Mammary epithelial cell (primary cell): ENCODE data around the gene GBP7.

Experiments used
- CTCF ChIP-seq, 2 donors: IDR thresholded peaks in 1 of 2; conservative IDR thresholded peaks in 1 of 2; 2 replicates each; pipeline ENCODE4 v1.5.1; 2011 to 2012; ENCODE audit warnings: inconsistent platforms in 2 of 2, low read length in 2 of 2, mild to moderate bottlenecking in 2 of 2, control low read depth in 1 of 2, low read depth in 1 of 2; ENCODE audit not compliant: insufficient read depth in 1 of 2; ENCODE audit errors: extremely low read depth in 1 of 2
- EZH2 ChIP-seq: IDR thresholded peaks from 2 replicates; pipeline ENCODE4 v1.6.1; 2012; ENCODE audit warnings: low read length, inconsistent platforms, borderline replicate concordance

- no peak for TF ChIP-seq CTCF (conservative IDR thresholded peaks at IDR 0.05 in 1 of 2, IDR thresholded peaks at IDR 0.05 in 1 of 2; ENCODE audit: extremely low read depth in 1 of 2, insufficient read depth in 1 of 2, low read depth in 1 of 2, low read length in 2 of 2)
- TF ChIP-seq EZH2, result no peak
Observed at GRCh38 chr1:89203166-89203565, 27.4 kb upstream of the GBP7 start.
